Measurements from ENCODE around the gene SPOCK1. TPM values are rescaled to one million over a fixed set of nuclear protein-coding genes. Genes with fewer than 3 reads are reported as not detected.

SPOCK1 gene
- polyA plus RNA-seq, 1 experiment: 76.0 TPM

DNA sequence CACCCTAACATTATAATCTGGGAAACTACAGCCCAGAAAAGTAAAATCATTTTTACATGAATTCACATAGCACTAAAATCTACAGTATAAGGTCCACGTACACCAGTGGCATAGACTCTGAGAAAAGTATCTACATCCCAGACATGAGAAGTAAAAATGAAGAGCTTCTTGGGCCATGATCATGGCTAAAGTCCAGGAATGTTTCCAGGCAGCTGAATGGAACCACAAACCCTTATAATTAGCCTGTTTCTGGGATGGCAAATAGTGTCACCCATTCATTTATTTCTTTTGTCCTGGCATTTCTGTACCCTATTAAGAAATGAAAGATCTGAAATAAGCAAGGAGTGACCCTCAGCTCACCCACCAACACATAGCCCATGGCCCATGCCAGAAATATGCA, 217.9 kb downstream of the SPOCK1 start:
- CTCF ChIA-PET: interaction anchor here (0.6 to 2.5 kb wide), 2 partner anchors 39 to 41 kb away, joined by 4 to 19 read pairs; no protein-coding TSS in a partner anchor

DNA sequence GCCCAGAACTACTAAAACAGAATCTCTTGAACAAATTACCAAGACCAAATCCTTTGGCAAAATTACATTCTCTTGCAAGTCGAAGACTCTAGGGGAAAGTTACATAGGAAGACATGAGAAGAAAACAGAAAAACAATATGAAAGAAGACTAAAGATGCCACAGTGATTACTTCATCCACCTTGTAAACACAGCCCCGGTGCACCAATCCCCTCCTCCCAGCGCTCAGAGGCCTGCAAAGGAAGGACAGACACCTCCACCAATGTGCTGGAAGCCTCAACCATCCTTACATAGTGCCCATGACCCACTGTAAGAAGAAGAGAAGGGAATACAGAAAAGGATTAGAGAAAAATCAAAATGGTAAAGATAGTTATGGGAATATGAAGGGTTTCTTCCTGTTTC, 218.5 kb downstream of the SPOCK1 start:
- H3K4me3 ChIP-seq (ENCODE audit: low read depth, low read length): no peak overlapping the region
- CTCF ChIA-PET: interaction anchor here (0.6 to 1.4 kb wide), 2 partner anchors 40 to 41 kb away, joined by 4 to 7 read pairs; no protein-coding TSS in a partner anchor
- peaks cover 3% of the 10 kb centered on the region for H3K27me3 ChIP-seq (ENCODE audit: control insufficient read depth, insufficient read depth, low read length)
- no peak overlapping the region for H3K27ac ChIP-seq (ENCODE audit: low read depth, low read length)
- TF ChIP-seq, protein P1, sequence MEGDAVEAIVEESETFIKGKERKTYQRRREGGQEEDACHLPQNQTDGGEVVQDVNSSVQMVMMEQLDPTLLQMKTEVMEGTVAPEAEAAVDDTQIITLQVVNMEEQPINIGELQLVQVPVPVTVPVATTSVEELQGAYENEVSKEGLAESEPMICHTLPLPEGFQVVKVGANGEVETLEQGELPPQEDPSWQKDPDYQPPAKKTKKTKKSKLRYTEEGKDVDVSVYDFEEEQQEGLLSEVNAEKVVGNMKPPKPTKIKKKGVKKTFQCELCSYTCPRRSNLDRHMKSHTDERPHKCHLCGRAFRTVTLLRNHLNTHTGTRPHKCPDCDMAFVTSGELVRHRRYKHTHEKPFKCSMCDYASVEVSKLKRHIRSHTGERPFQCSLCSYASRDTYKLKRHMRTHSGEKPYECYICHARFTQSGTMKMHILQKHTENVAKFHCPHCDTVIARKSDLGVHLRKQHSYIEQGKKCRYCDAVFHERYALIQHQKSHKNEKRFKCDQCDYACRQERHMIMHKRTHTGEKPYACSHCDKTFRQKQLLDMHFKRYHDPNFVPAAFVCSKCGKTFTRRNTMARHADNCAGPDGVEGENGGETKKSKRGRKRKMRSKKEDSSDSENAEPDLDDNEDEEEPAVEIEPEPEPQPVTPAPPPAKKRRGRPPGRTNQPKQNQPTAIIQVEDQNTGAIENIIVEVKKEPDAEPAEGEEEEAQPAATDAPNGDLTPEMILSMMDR (IDR thresholded peaks at IDR 0.05; ENCODE audit: low read depth, low read length): no peak
- POLR2A ChIA-PET: no interaction called here
- no peaks in the 10 kb centered on the region for H3K9me3 ChIP-seq (ENCODE audit: control insufficient read depth, insufficient read depth, low read length)
- DNase-seq (ENCODE audit: low read depth, low spot score): no peak

More for the DNA sequence above, 217.9 kb downstream of the SPOCK1 start:
- no peak for DNase-seq (ENCODE audit: low read depth, low spot score)
- TF ChIP-seq, protein P1 (IDR thresholded peaks at IDR 0.05; ENCODE audit: low read depth, low read length): no peak
- POLR2A ChIA-PET: no interaction called here
- Histone ChIP-seq H3K9me3 (ENCODE audit: control insufficient read depth, insufficient read depth, low read length) (no peaks in the 10 kb centered on the region), H3K27me3 (ENCODE audit: control insufficient read depth, insufficient read depth, low read length) (peaks cover 3% of the 10 kb centered on the region), H3K27ac (ENCODE audit: low read depth, low read length) (no peak overlapping the region), H3K4me3 (ENCODE audit: low read depth, low read length) (no peak overlapping the region)

DNA sequence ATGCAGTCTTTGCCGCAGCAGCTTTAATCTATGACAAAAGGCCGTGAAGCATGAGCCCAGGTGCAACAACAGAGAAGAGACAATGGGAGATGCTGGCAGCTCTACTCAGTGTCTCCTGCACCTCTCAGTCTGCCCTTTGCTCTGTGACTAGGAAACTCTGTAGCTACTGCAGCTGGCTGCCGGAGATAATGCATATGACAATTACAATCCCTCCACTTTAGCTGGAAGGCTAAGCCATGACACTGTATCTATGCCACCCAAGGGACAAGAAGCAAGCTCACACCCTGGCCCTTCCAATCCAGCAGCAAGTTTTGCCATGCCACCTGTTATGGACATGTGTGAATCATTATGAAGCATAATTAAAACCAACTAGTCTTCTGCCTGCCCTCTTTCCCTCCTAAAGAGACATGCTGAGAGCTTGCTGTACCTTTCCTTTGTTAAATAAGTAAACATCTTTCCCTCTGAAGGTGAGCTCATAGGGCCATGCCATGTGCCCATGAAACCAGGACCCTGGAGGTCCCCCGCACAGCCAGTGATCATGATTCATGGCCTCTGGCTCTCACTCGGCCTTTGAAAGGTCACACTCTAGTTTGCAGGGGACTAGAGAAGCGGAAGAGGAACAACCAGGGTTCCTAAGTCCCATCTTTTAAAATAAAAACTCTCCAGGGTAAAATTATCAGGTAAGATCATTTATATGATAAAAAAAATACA, 219.4 kb downstream of the SPOCK1 start:
- ChIA-PET POLR2A (no interaction called here), CTCF (interaction anchor here (0.8 to 1.4 kb wide), 2 partner anchors 38 to 41 kb away, joined by 3 to 7 read pairs; no protein-coding TSS in a partner anchor)
- no peak overlapping the region for H3K27ac ChIP-seq (ENCODE audit: low read depth, low read length)

DNA sequence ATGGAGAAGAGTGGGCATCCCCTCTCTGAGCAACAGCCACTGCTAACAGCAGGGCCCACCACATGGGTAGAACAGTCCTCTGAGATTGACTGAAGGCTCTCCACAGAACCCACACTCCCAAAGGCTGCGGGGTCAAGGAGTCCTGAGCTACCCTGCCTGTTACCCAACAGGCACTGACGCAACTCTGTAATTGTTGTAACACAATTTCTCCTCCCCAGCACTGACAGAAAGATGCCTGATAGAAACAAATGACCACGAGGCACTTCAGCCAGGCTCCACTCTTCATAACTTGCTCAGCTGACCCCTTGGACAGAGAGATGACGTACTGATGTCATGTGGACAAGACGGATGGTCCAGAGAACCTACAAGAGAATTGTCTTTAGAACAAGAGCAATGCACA, 220.7 kb downstream of the SPOCK1 start:
- no peaks in the 10 kb centered on the region for H3K9me3 ChIP-seq (ENCODE audit: control insufficient read depth, insufficient read depth, low read length)
- DNase-seq (ENCODE audit: low read depth, low spot score): no peak
- ChIA-PET CTCF (interaction anchor here (0.8 kb wide), 1 partner anchor 39 kb away, joined by 3 read pairs; no protein-coding TSS in a partner anchor), POLR2A (no interaction called here)
- H3K4me3 ChIP-seq (ENCODE audit: low read depth, low read length): no peak overlapping the region
- H3K27ac ChIP-seq (ENCODE audit: low read depth, low read length): no peak overlapping the region
- TF ChIP-seq, protein P1 (IDR thresholded peaks at IDR 0.05; ENCODE audit: low read depth, low read length): no peak
- peaks cover 3% of the 10 kb centered on the region for H3K27me3 ChIP-seq (ENCODE audit: control insufficient read depth, insufficient read depth, low read length)

More for the DNA sequence above, 219.4 kb downstream of the SPOCK1 start:
- TF ChIP-seq, protein P1 (IDR thresholded peaks at IDR 0.05; ENCODE audit: low read depth, low read length): no peak
- no peak for DNase-seq (ENCODE audit: low read depth, low spot score)
- Histone ChIP-seq H3K4me3 (ENCODE audit: low read depth, low read length) (no peak overlapping the region), H3K9me3 (ENCODE audit: control insufficient read depth, insufficient read depth, low read length) (no peaks in the 10 kb centered on the region), H3K27me3 (ENCODE audit: control insufficient read depth, insufficient read depth, low read length) (peaks cover 3% of the 10 kb centered on the region)

DNA sequence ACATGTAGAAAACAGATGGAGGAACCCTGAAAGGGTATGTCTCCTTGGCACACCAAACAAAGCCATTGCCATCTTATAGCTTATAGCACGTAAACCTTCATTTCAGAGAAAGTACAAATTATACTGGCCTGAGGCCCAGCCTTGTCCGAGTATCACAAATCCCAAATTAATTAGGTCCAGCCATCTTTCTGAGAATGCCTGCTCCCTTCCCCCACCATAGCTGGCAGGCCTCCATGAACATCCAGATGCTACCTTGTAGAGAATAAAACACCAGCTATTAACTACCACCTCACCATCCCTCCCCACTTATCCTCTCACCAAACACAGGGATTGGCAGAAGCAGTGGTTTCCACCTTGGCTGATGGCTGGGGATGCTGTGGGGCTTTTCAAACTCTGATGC, 224.0 kb downstream of the SPOCK1 start:
- CTCF ChIA-PET: interaction anchor here (1.6 to 2.1 kb wide), 2 partner anchors 10 to 45 kb away, joined by 6 read pairs; no protein-coding TSS in a partner anchor
- Histone ChIP-seq H3K4me3 (ENCODE audit: low read depth, low read length) (no peak overlapping the region), H3K27me3 (ENCODE audit: control insufficient read depth, insufficient read depth, low read length) (no peaks in the 10 kb centered on the region), H3K27ac (ENCODE audit: low read depth, low read length) (no peak overlapping the region), H3K9me3 (ENCODE audit: control insufficient read depth, insufficient read depth, low read length) (no peaks in the 10 kb centered on the region)
- DNase-seq (ENCODE audit: low read depth, low spot score): no peak
- POLR2A ChIA-PET: no interaction called here
- TF ChIP-seq, protein P1 (IDR thresholded peaks at IDR 0.05; ENCODE audit: low read depth, low read length): no peak

All from AG04450 (cell line).